Naive thymus-derived CD4-positive, alpha-beta T cell (primary cell): ENCODE results near the gene PTPRR. TPM values are rescaled to one million over a fixed set of nuclear protein-coding genes. Genes with fewer than 3 reads are reported as not detected.

Experiments
- ATAC-seq: fragments of 150-1000 bp; cut with Tn5 transposase; 2 replicates; pipeline ENCODE4 v1.10.0; 2021; ENCODE audit warnings: mild to moderate bottlenecking, moderate library complexity
- CTCF ChIA-PET: fragments of 350-600 bp; sonication (Branson Sonifier 250); formaldehyde crosslinking; loops from one replicate; lab custom pipeline; 2021; ENCODE audit warnings: antibody characterized with exemption; lab: Charles Lee
- POLR2A ChIA-PET: fragments of 350-600 bp; sonication (Branson Sonifier 250); formaldehyde crosslinking; loops from one replicate; lab custom pipeline; 2021; ENCODE audit warnings: antibody characterized with exemption, inconsistent platforms; lab: Charles Lee
- DNase-seq, 9 donors: peaks; one replicate each; pipeline versions ENCODE4 v3.0.0 to v3.0.0-alpha.2; 2020 to 2022; ENCODE audit warnings: mixed read lengths in 1 of 9
- H3K27ac ChIP-seq: one replicate; pipeline ENCODE4 v1.7.0; 2013; ENCODE audit warnings: mild to moderate bottlenecking, low read depth, low read length, moderate library complexity
- H3K27me3 ChIP-seq, 2 donors: one replicate each; pipeline ENCODE4 v1.7.0; 2013; ENCODE audit warnings: low read length in 2 of 2, mild to moderate bottlenecking in 2 of 2, moderate library complexity in 2 of 2; ENCODE audit not compliant: control insufficient read depth in 2 of 2, insufficient read depth in 2 of 2
- H3K36me3 ChIP-seq, 3 experiments: 1 replicate in 2 of 3; 2 replicates in 1 of 3; pipeline ENCODE4 v1.7.0; 2013; ENCODE audit warnings: low read length in 3 of 3, mild to moderate bottlenecking in 3 of 3, moderate library complexity in 1 of 3; ENCODE audit not compliant: insufficient read depth in 3 of 3, control insufficient read depth in 2 of 3
- H3K4me1 ChIP-seq, 2 donors: one replicate each; pipeline ENCODE4 v1.7.0; 2013; ENCODE audit warnings: low read length in 2 of 2, mild to moderate bottlenecking in 2 of 2, moderate library complexity in 1 of 2; ENCODE audit not compliant: control insufficient read depth in 2 of 2, insufficient read depth in 2 of 2
- H3K4me3 ChIP-seq: 2 replicates; pipeline ENCODE4 v1.7.0; 2013; ENCODE audit warnings: mild to moderate bottlenecking, low read length
- H3K9me3 ChIP-seq, 3 experiments: 1 replicate in 2 of 3; 2 replicates in 1 of 3; pipeline ENCODE4 v1.7.0; 2013; ENCODE audit warnings: low read length in 3 of 3; ENCODE audit not compliant: control insufficient read depth in 2 of 3
- H3K27ac Mint-ChIP-seq, 9 donors: one replicate each; pipeline ENCODE4 v1.8.0; 2020 to 2022; ENCODE audit warnings: mixed read lengths in 9 of 9, mild to moderate bottlenecking in 8 of 9, moderate library complexity in 5 of 9, inconsistent platforms in 2 of 9
- H3K27me3 Mint-ChIP-seq, 5 donors: one replicate each; pipeline ENCODE4 v1.8.0; 2021 to 2022; ENCODE audit warnings: mixed read lengths in 5 of 5, mild to moderate bottlenecking in 1 of 5
- H3K36me3 Mint-ChIP-seq, 5 donors: one replicate each; pipeline ENCODE4 v1.8.0; 2020 to 2022; ENCODE audit warnings: mixed read lengths in 5 of 5, mild to moderate bottlenecking in 3 of 5, inconsistent platforms in 1 of 5
- H3K4me1 Mint-ChIP-seq, 7 donors: one replicate each; pipeline ENCODE4 v1.8.0; 2020 to 2022; ENCODE audit warnings: mixed read lengths in 7 of 7, mild to moderate bottlenecking in 3 of 7, inconsistent platforms in 1 of 7
- H3K4me3 Mint-ChIP-seq, 10 donors: one replicate each; pipeline ENCODE4 v1.8.0; 2020 to 2022; ENCODE audit warnings: mild to moderate bottlenecking in 10 of 10, mixed read lengths in 10 of 10, moderate library complexity in 6 of 10, inconsistent platforms in 2 of 10
- H3K9me3 Mint-ChIP-seq, 11 donors: one replicate each; pipeline ENCODE4 v1.8.0; 2020 to 2022; ENCODE audit warnings: mixed read lengths in 11 of 11, mild to moderate bottlenecking in 4 of 11, inconsistent platforms in 1 of 11, moderate library complexity in 1 of 11
- intact Hi-C, 2 donors: fragments of 100-400 bp; cut with micrococcal nuclease; formaldehyde crosslinking; loops; one replicate each; pipeline ENCODE4 v1.15.1; 2023
- polyA plus RNA-seq, 2 donors: library from polyadenylated mRNA; unstranded; fragments of 300-500 nt; fragmentation: Illumina TruSeq; gene quantifications; one replicate each; pipeline ENCODE4 v1.2.3, GENCODE V29; 2021
- total RNA-seq, 6 experiments: library from RNA in 5 of 6; stranded (reverse) in 5 of 6; gene quantifications; 1 replicate in 5 of 6; 2 replicates in 1 of 6; pipeline ENCODE4 v1.2.3 and lab custom pipeline; 2021 to 2026

The PTPRR gene
- total and polyA plus RNA-seq, 7 experiments from 2014 or later, result not detected

DNA sequence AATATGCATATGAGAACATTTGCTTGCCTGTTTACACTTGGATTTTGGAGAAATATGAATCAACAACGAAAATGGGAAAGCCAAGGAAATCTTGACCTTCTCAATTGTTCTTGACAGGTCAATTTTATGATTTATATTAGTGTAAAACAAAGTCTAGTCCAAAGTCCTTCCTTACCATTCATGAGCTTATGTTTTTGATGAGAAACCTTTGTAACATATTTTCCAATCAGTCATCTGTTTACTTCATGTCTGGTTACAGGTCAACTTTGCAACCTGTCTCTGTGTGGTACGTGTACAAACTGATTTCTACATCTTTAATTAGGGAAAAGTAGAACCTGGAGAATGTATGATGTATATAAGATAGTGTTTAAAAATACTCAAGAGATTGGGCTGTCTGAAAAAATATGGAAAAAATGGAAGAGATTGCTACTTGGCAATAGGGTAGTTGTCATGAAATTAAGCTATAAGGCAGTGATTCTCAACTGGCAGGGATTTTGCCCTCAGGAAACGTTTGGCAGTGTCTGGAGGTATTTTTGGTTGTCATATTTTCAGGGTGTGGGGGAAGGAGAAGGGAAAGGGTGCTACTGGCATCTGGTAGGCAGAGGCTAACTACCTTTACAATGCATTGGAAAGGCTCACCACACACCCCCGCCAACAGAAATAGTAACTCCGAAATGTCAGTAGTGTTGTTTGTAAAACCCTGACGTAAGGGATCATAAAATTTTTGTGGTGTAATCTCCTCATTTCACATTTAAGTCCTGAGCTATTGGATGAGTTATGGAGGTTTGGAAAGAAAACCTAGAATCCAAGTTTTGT lies 172.9 kb downstream of the PTPRR start:
- no peaks in the 10 kb centered on the region for H3K36me3 ChIP-seq
- H3K4me1 Mint-ChIP-seq, result no peaks in the 10 kb centered on the region
- H3K9me3 Mint-ChIP-seq, result peaks cover 0 to 3% (median 0%) of the 10 kb centered on the region in 11 donors
- H3K27ac Mint-ChIP-seq, result no peak overlapping the region
- DNase-seq (no peak), ATAC-seq (no peak)
- ChIA-PET CTCF (no interaction called here), POLR2A (no interaction called here)
- no peak overlapping the region for H3K4me3 Mint-ChIP-seq
- intact Hi-C loops, result no loop called here
- H3K27me3 ChIP-seq, result no peaks in the 10 kb centered on the region
- H3K9me3 ChIP-seq, result no peaks in the 10 kb centered on the region
- no peaks in the 10 kb centered on the region for H3K4me1 ChIP-seq
- H3K36me3 Mint-ChIP-seq, result no peaks in the 10 kb centered on the region
- H3K27me3 Mint-ChIP-seq, result peaks cover 7 to 34% (median 29%) of the 10 kb centered on the region in 5 donors
- no peak overlapping the region for H3K4me3 ChIP-seq
- no peak overlapping the region for H3K27ac ChIP-seq

DNA sequence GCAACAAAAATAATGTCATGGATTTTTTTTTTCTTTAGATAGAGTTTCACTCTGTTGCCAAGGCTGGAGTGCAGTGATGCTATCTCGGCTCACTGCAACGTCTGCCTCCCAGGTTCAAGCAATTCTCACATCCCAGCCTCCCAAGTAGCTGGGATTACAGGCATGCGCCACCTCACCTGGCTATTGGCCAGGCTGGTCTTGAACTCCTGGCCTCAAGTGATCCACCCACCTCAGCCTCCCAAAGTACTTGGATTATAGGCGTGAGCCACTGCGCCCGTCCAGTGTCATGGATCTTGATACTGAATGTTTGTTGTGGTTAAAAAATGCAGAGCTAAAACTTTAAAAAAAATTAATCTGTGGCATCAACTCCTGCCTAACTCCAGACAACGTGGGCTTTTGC lies 175.5 kb downstream of the PTPRR start:
- H3K36me3 Mint-ChIP-seq, result no peaks in the 10 kb centered on the region
- CTCF ChIA-PET, result interaction anchor here (0.7 kb wide), 1 partner anchor 16 kb away, joined by 3 read pairs; no protein-coding TSS in a partner anchor
- DNase-seq (no peak), ATAC-seq (no peak)
- H3K9me3 Mint-ChIP-seq, result peaks cover 0 to 14% (median 0%) of the 10 kb centered on the region in 11 donors
- Histone ChIP-seq H3K36me3 (no peaks in the 10 kb centered on the region), H3K4me3 (no peak overlapping the region), H3K9me3 (no peaks in the 10 kb centered on the region), H3K4me1 (no peaks in the 10 kb centered on the region), H3K27ac (no peak overlapping the region), H3K27me3 (no peaks in the 10 kb centered on the region)
- H3K4me1 Mint-ChIP-seq, result no peaks in the 10 kb centered on the region
- H3K27ac Mint-ChIP-seq, result no peak overlapping the region
- no peak overlapping the region for H3K4me3 Mint-ChIP-seq
- intact Hi-C loops, result no loop called here
- POLR2A ChIA-PET, result interaction anchor here (1.2 kb wide), 1 partner anchor 17 kb away, joined by 3 read pairs; no protein-coding TSS in a partner anchor
- H3K27me3 Mint-ChIP-seq, result peaks cover 0 to 32% (median 23%) of the 10 kb centered on the region in 5 donors

- ChIA-PET POLR2A (interaction anchor here (1.2 kb wide), 1 partner anchor 16 kb away, joined by 3 read pairs; no protein-coding TSS in a partner anchor), CTCF (interaction anchor here (0.7 kb wide), 1 partner anchor 15 kb away, joined by 3 read pairs; no protein-coding TSS in a partner anchor)
- H3K4me1 ChIP-seq, result no peaks in the 10 kb centered on the region
- H3K4me1 Mint-ChIP-seq, result no peaks in the 10 kb centered on the region
- H3K27ac ChIP-seq, result no peak overlapping the region
- H3K9me3 ChIP-seq, result no peaks in the 10 kb centered on the region
- no peaks in the 10 kb centered on the region for H3K36me3 ChIP-seq
- no peak for DNase-seq
- no peak for ATAC-seq
- no peaks in the 10 kb centered on the region for H3K36me3 Mint-ChIP-seq
- no peak overlapping the region for H3K4me3 Mint-ChIP-seq
- H3K4me3 ChIP-seq, result no peak overlapping the region
- no peak overlapping the region for H3K27ac Mint-ChIP-seq
- peaks cover 0 to 35% (median 31%) of the 10 kb centered on the region in 5 donors for H3K27me3 Mint-ChIP-seq
- intact Hi-C loops, result no loop called here
- H3K9me3 Mint-ChIP-seq, result peaks cover 0 to 14% (median 0%) of the 10 kb centered on the region in 11 donors
- H3K27me3 ChIP-seq, result no peaks in the 10 kb centered on the region
These were observed 176.4 kb downstream of the PTPRR start for GRCh38 chr12:70744178-70744577.

DNA sequence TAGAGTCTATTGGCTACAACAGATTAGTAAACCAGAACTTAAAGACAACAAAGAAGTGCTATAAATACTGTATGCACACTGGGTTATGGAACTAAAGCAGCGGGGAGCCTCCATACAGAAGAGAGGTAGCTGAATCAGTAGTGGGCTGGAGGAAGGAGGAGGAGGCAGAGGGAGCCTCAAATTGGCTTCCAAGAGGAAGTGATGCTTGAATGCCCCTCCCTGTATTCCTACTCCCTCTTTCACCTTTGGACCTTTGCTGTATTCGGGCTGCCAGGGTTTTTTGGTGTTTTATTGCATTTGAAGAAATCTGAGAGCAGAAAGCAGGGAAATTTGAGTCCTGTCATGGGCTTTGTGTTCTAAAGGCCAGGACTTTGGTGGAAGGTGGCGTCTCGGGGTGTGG lies 179.3 kb downstream of the PTPRR start:
- ATAC-seq (no peak), DNase-seq (no peak)
- ChIA-PET POLR2A (no interaction called here), CTCF (no interaction called here)
- H3K9me3 ChIP-seq, result no peaks in the 10 kb centered on the region
- peaks cover 0 to 38% (median 31%) of the 10 kb centered on the region in 5 donors for H3K27me3 Mint-ChIP-seq
- no peaks in the 10 kb centered on the region for H3K4me1 ChIP-seq
- no peaks in the 10 kb centered on the region for H3K36me3 Mint-ChIP-seq
- H3K9me3 Mint-ChIP-seq, result peaks cover 0 to 14% (median 0%) of the 10 kb centered on the region in 11 donors
- no peak overlapping the region for H3K4me3 Mint-ChIP-seq
- no peak overlapping the region for H3K27ac ChIP-seq
- intact Hi-C loops, result no loop called here
- H3K36me3 ChIP-seq, result no peaks in the 10 kb centered on the region
- no peak overlapping the region for H3K27ac Mint-ChIP-seq
- no peaks in the 10 kb centered on the region for H3K4me1 Mint-ChIP-seq
- no peaks in the 10 kb centered on the region for H3K27me3 ChIP-seq
- no peak overlapping the region for H3K4me3 ChIP-seq

GRCh38 chr12:70739756-70740155 lies 180.8 kb downstream of the PTPRR start:
- H3K36me3 Mint-ChIP-seq, result no peaks in the 10 kb centered on the region
- Histone ChIP-seq H3K4me3 (no peak overlapping the region), H3K27ac (no peak overlapping the region), H3K4me1 (no peaks in the 10 kb centered on the region), H3K36me3 (no peaks in the 10 kb centered on the region), H3K9me3 (no peaks in the 10 kb centered on the region), H3K27me3 (no peaks in the 10 kb centered on the region)
- H3K9me3 Mint-ChIP-seq, result peaks cover 0 to 14% (median 0%) of the 10 kb centered on the region in 11 donors
- H3K27me3 Mint-ChIP-seq, result peaks cover 0 to 48% (median 32%) of the 10 kb centered on the region in 5 donors
- intact Hi-C loops, result loop anchor here in 1 of 2 donors (10.0 kb wide), 1 partner anchor 675 kb away; no protein-coding TSS in a partner anchor
- H3K27ac Mint-ChIP-seq, result no peak overlapping the region
- CTCF ChIA-PET, result no interaction called here
- ATAC-seq (no peak), DNase-seq (no peak)
- no peaks in the 10 kb centered on the region for H3K4me1 Mint-ChIP-seq
- H3K4me3 Mint-ChIP-seq, result no peak overlapping the region
- POLR2A ChIA-PET, result no interaction called here

- CTCF ChIA-PET, result no interaction called here
These were observed 184.0 kb downstream of the PTPRR start for GRCh38 chr12:70736351-70737133.

More at GRCh38 chr12:70736351-70737133, 184.0 kb downstream of the PTPRR start:
- no peak overlapping the region for H3K4me3 Mint-ChIP-seq
- intact Hi-C loops, result loop anchor here in 1 of 2 donors (10.0 kb wide), 1 partner anchor 678 kb away; no protein-coding TSS in a partner anchor
- H3K27ac ChIP-seq, result no peak overlapping the region
- ATAC-seq (no peak), DNase-seq (no peak)
- peaks cover 0 to 40% (median 18%) of the 10 kb centered on the region in 5 donors for H3K27me3 Mint-ChIP-seq
- peaks cover 0 to 3% (median 0%) of the 10 kb centered on the region in 11 donors for H3K9me3 Mint-ChIP-seq
- H3K4me1 Mint-ChIP-seq, result no peaks in the 10 kb centered on the region
- H3K9me3 ChIP-seq, result no peaks in the 10 kb centered on the region
- H3K4me1 ChIP-seq, result no peaks in the 10 kb centered on the region
- POLR2A ChIA-PET, result no interaction called here
- no peak overlapping the region for H3K4me3 ChIP-seq
- H3K36me3 ChIP-seq, result no peaks in the 10 kb centered on the region
- H3K27me3 ChIP-seq, result no peaks in the 10 kb centered on the region
- H3K27ac Mint-ChIP-seq, result no peak overlapping the region
- no peaks in the 10 kb centered on the region for H3K36me3 Mint-ChIP-seq
